GM12878 (cell line): ENCODE data around the gene TMEM214. TPM values are rescaled to one million over a fixed set of nuclear protein-coding genes. Genes with fewer than 3 reads are reported as not detected.

Experiments used
- CBX3 ChIP-seq: fragments of 200-600 bp; sonication (generic); IDR thresholded peaks from 2 replicates; pipeline ENCODE4 v1.6.1; 2016; ENCODE audit warnings: low read depth, borderline replicate concordance
- CREB1 ChIP-seq: IDR thresholded peaks from 2 replicates; pipeline ENCODE4 v1.6.1; 2012; ENCODE audit warnings: low read depth, mild to moderate bottlenecking, inconsistent platforms
- FOXM1 ChIP-seq: IDR thresholded peaks from 2 replicates; pipeline ENCODE4 v1.6.1; 2012; ENCODE audit warnings: low read depth, mild to moderate bottlenecking, inconsistent platforms, low read length, moderate library complexity
- IRF3 ChIP-seq: fragments of 450-650 bp; IDR thresholded peaks from 2 replicates; pipeline ENCODE4 v1.6.1; 2014; ENCODE audit warnings: mild to moderate bottlenecking
- KDM1A ChIP-seq: fragments of 200-600 bp; sonication (generic); IDR thresholded peaks from 2 replicates; pipeline ENCODE4 v1.6.1; 2016; ENCODE audit warnings: borderline replicate concordance
- MLLT1 ChIP-seq: fragments of 450-650 bp; IDR thresholded peaks from 2 replicates; pipeline ENCODE4 v1.6.1; 2016; ENCODE audit warnings: mild to moderate bottlenecking
- MTA3 ChIP-seq: IDR thresholded peaks from 2 replicates; pipeline ENCODE4 v1.6.1; 2012; ENCODE audit warnings: low read length, inconsistent platforms, borderline replicate concordance
- NR2F1 ChIP-seq: fragments of 450-650 bp; conservative IDR thresholded peaks from 2 replicates; pipeline ENCODE4 v1.6.1; 2017; ENCODE audit warnings: mild to moderate bottlenecking
- PKNOX1 ChIP-seq: fragments of 450-650 bp; IDR thresholded peaks from 2 replicates; pipeline ENCODE4 v1.6.1; 2016; ENCODE audit warnings: mild to moderate bottlenecking
- PML ChIP-seq: IDR thresholded peaks from 2 replicates; pipeline ENCODE4 v1.6.1; 2012; ENCODE audit warnings: low read length, inconsistent platforms
- PRDM15 ChIP-seq: fragments of 450-650 bp; formaldehyde crosslinking; IDR thresholded peaks from 2 replicates; pipeline ENCODE4 v1.4.0; 2020; ENCODE audit warnings: mild to moderate bottlenecking, moderate library complexity
- RB1 ChIP-seq: fragments of 450-650 bp; formaldehyde crosslinking; IDR thresholded peaks from 2 replicates; pipeline ENCODE4 v1.6.1; 2017; ENCODE audit warnings: mild to moderate bottlenecking, borderline replicate concordance
- SIN3A ChIP-seq: IDR thresholded peaks from 2 replicates; pipeline ENCODE4 v1.6.1; 2012; ENCODE audit warnings: low read depth, low read length, improper control_type of control experiment
- SMARCA5 ChIP-seq: fragments of 450-650 bp; IDR thresholded peaks from 2 replicates; pipeline ENCODE4 v1.6.1; 2017; ENCODE audit warnings: mild to moderate bottlenecking
- USF1 ChIP-seq: IDR thresholded peaks from 2 replicates; pipeline ENCODE4 v1.6.1; 2011; ENCODE audit warnings: borderline replicate concordance, low read depth, mild to moderate bottlenecking, moderate library complexity, mixed read lengths, low read length; ENCODE audit not compliant: insufficient read depth; ENCODE audit errors: extremely low read length
- ZBTB40 ChIP-seq: fragments of 450-650 bp; IDR thresholded peaks from 2 replicates; pipeline ENCODE4 v1.6.1; 2016; ENCODE audit warnings: mild to moderate bottlenecking, moderate library complexity, borderline replicate concordance
- polyA plus RNA-seq, 11 experiments: library from polyadenylated mRNA; depleted of rRNA in 4 of 11; unstranded in 6 of 11; stranded (reverse) in 5 of 11; fragments of >200 nt; fragmentation: Nextera tagmentation in 4 of 11; fragmentation: Illumina TruSeq in 1 of 11; extraction: Ambion mirVana in 4 of 11; extraction: Trizol in 1 of 11; gene quantifications; 1 replicate in 1 of 11; 2 replicates in 10 of 11; pipeline versions ENCODE4 v1.2.1 to v1.2.3, GENCODE V29; 2011 to 2016; ENCODE audit warnings: inconsistent platforms in 2 of 11, missing spikeins in 2 of 11, low read depth in 1 of 11
- total RNA-seq, 4 experiments: library from RNA; depleted of rRNA in 3 of 4; stranded (reverse); fragments of >200 nt in 3 of 4; fragmentation: Illumina TruSeq in 1 of 4; extraction: Trizol in 1 of 4; gene quantifications; 2 replicates each; pipeline versions ENCODE4 v1.2.1 to v1.2.3, GENCODE V29; 2013 to 2021

Gene TMEM214
- total and polyA plus RNA-seq, 10 of the 15 experiments (the other 5 are each of a cell fraction or from before 2014, with no cell fraction given), result 10.4 to 79.2 (median 45.0) TPM

- peak; percentile 42; the same call in 1 of the 2 replicates for TF ChIP-seq PKNOX1
- TF ChIP-seq PML, result 0 out of 2 replicates have a peak, but pooled peaks have one; percentile 33
- TF ChIP-seq MTA3, result no peak
- TF ChIP-seq SIN3A, result no peak
- peak; percentile 17; the same call in 1 of the 2 replicates for TF ChIP-seq SMARCA5
- TF ChIP-seq USF1, result no peak
- TF ChIP-seq RB1, result no peak
- no peak for TF ChIP-seq CBX3
- TF ChIP-seq IRF3, result no peak
- 0 out of 2 replicates have a peak, but pooled peaks have one; percentile 50 for TF ChIP-seq MLLT1
- no peak for TF ChIP-seq FOXM1
- TF ChIP-seq NR2F1, result no peak
- TF ChIP-seq CREB1, result peak; percentile 46; the same call in 1 of the 2 replicates
- TF ChIP-seq PRDM15, result no peak
- TF ChIP-seq ZBTB40, result no peak
- TF ChIP-seq KDM1A, result no peak
Observed at GRCh38 chr2:27042159-27042661, 9.4 kb downstream of the TMEM214 start (continued).
